PFSK-1 (cell line): ENCODE measurements around the gene CYBA.

Experiments
- POLR2AphosphoS5 ChIP-seq: IDR thresholded peaks from 2 replicates; pipeline ENCODE4 v1.6.1; 2012; ENCODE audit warnings: low read depth, mild to moderate bottlenecking, control low read depth, low read length, moderate library complexity
- SIN3A ChIP-seq: IDR thresholded peaks from 2 replicates; pipeline ENCODE4 v1.6.1; 2012; ENCODE audit warnings: mild to moderate bottlenecking, low read length, moderate library complexity, borderline replicate concordance; ENCODE audit not compliant: insufficient read depth
- TAF1 ChIP-seq: IDR thresholded peaks from 2 replicates; pipeline ENCODE4 v1.6.1; 2012; ENCODE audit warnings: low read length, control low read depth, borderline replicate concordance; ENCODE audit not compliant: insufficient read depth
- TF ChIP-seq, protein P1 (sequence below), 2 experiments: IDR thresholded peaks; 2 replicates each; pipeline versions ENCODE4 v1.6.1 to v1.8.0; 2011 to 2012; ENCODE audit warnings: low read depth in 2 of 2, low read length in 2 of 2, control low read depth in 1 of 2, inconsistent platforms in 1 of 2, mild to moderate bottlenecking in 1 of 2, moderate library complexity in 1 of 2; ENCODE audit not compliant: insufficient read depth in 1 of 2

- no peak for TF ChIP-seq POLR2AphosphoS5
- TF ChIP-seq, protein P1, sequence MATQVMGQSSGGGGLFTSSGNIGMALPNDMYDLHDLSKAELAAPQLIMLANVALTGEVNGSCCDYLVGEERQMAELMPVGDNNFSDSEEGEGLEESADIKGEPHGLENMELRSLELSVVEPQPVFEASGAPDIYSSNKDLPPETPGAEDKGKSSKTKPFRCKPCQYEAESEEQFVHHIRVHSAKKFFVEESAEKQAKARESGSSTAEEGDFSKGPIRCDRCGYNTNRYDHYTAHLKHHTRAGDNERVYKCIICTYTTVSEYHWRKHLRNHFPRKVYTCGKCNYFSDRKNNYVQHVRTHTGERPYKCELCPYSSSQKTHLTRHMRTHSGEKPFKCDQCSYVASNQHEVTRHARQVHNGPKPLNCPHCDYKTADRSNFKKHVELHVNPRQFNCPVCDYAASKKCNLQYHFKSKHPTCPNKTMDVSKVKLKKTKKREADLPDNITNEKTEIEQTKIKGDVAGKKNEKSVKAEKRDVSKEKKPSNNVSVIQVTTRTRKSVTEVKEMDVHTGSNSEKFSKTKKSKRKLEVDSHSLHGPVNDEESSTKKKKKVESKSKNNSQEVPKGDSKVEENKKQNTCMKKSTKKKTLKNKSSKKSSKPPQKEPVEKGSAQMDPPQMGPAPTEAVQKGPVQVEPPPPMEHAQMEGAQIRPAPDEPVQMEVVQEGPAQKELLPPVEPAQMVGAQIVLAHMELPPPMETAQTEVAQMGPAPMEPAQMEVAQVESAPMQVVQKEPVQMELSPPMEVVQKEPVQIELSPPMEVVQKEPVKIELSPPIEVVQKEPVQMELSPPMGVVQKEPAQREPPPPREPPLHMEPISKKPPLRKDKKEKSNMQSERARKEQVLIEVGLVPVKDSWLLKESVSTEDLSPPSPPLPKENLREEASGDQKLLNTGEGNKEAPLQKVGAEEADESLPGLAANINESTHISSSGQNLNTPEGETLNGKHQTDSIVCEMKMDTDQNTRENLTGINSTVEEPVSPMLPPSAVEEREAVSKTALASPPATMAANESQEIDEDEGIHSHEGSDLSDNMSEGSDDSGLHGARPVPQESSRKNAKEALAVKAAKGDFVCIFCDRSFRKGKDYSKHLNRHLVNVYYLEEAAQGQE (IDR thresholded peaks at IDR 0.05; ENCODE audit: insufficient read depth in 1 of 2, low read depth in 2 of 2, low read length in 2 of 2), result no peak
- no peak for TF ChIP-seq SIN3A
- TF ChIP-seq TAF1, result no peak
Measured at GRCh38 chr16:88653101-88653500, 2.2 kb upstream of the CYBA start.
